ENCODE results near the gene MEX3B.

The MEX3B gene

DNA sequence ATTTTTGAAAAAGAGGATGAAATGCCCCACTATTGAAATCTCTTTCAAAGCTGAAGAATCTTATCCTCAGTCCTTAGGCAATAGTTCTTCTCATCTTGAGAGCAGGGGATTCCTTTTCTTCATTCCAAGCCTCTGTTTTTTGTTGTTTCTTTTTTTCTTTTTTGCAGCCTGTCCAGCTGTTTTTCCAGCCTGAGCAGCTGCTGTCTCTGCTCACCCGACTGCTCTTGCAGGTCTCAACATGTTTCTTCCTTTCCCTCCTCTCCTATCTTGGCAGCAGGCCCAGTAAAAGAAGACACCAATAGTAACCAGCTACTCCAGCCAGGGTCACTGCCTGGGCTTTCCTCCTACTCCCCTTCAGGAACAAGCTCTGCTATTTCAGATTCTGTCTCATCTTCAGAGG, 23.8 kb downstream of the MEX3B start (continued):
- TF ChIP-seq ZNF621 (tag by site-specific recombination; IDR thresholded peaks at IDR 0.05) (no peak), ZNF239 (tag by site-specific recombination; IDR thresholded peaks at IDR 0.05) (no peak), ZNF600 (tag by site-specific recombination; IDR thresholded peaks at IDR 0.05) (peak; percentile 88), MEIS1 (CRISPR knock-in tag; IDR thresholded peaks at IDR 0.05; ENCODE audit: borderline replicate concordance) (no peak), ZNF324 (tag by site-specific recombination; IDR thresholded peaks at IDR 0.05) (no peak), ZNF23 (tag by site-specific recombination; IDR thresholded peaks at IDR 0.05; ENCODE audit: borderline replicate concordance) (no peak), ZNF175 (tag by site-specific recombination; IDR thresholded peaks at IDR 0.05) (no peak), ZNF571 (tag by site-specific recombination; IDR thresholded peaks at IDR 0.05) (no peak), ZNF37A (tag by site-specific recombination; IDR thresholded peaks at IDR 0.05) (no peak), FEZF1 (tag by site-specific recombination; IDR thresholded peaks at IDR 0.05) (peak; percentile 58), BCL11B (tag by site-specific recombination; IDR thresholded peaks at IDR 0.05; ENCODE audit: low read depth) (no peak), KLF8 (tag by site-specific recombination; IDR thresholded peaks at IDR 0.05) (peak; percentile 28; the same call in 1 of the 2 replicates), ZNF404 (tag by site-specific recombination; IDR thresholded peaks at IDR 0.05) (no peak), ZNF544 (tag by site-specific recombination; IDR thresholded peaks at IDR 0.05) (no peak), RBAK (tag by site-specific recombination; IDR thresholded peaks at IDR 0.05) (no peak), ZNF514 (tag by site-specific recombination; IDR thresholded peaks at IDR 0.05) (no peak), ZNF76 (tag by site-specific recombination; IDR thresholded peaks at IDR 0.05; ENCODE audit: borderline replicate concordance, low read depth) (no peak), ZNF302 (tag by site-specific recombination; IDR thresholded peaks at IDR 0.05; ENCODE audit: low read depth) (no peak), KLF10 (tag by site-specific recombination; IDR thresholded peaks at IDR 0.05) (no peak), ZNF394 (tag by site-specific recombination; IDR thresholded peaks at IDR 0.05; ENCODE audit: borderline replicate concordance) (peak; percentile 99), ZBTB1 (tag by site-specific recombination; IDR thresholded peaks at IDR 0.05) (no peak), ZNF555 (tag by site-specific recombination; conservative IDR thresholded peaks at IDR 0.05) (no peak), ZXDB (tag by site-specific recombination; IDR thresholded peaks at IDR 0.05) (no peak), ZNF311 (tag by site-specific recombination; IDR thresholded peaks at IDR 0.05; ENCODE audit: borderline replicate concordance) (no peak), ZNF658 (tag by site-specific recombination; IDR thresholded peaks at IDR 0.05) (no peak)
- TF ChIP-seq, protein P1, sequence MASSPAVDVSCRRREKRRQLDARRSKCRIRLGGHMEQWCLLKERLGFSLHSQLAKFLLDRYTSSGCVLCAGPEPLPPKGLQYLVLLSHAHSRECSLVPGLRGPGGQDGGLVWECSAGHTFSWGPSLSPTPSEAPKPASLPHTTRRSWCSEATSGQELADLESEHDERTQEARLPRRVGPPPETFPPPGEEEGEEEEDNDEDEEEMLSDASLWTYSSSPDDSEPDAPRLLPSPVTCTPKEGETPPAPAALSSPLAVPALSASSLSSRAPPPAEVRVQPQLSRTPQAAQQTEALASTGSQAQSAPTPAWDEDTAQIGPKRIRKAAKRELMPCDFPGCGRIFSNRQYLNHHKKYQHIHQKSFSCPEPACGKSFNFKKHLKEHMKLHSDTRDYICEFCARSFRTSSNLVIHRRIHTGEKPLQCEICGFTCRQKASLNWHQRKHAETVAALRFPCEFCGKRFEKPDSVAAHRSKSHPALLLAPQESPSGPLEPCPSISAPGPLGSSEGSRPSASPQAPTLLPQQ (tag by site-specific recombination; IDR thresholded peaks at IDR 0.05): peak; percentile 48; the same call in 1 of the 2 replicates
- TF ChIP-seq, protein P2, sequence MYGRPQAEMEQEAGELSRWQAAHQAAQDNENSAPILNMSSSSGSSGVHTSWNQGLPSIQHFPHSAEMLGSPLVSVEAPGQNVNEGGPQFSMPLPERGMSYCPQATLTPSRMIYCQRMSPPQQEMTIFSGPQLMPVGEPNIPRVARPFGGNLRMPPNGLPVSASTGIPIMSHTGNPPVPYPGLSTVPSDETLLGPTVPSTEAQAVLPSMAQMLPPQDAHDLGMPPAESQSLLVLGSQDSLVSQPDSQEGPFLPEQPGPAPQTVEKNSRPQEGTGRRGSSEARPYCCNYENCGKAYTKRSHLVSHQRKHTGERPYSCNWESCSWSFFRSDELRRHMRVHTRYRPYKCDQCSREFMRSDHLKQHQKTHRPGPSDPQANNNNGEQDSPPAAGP (tag by site-specific recombination; IDR thresholded peaks at IDR 0.05): no peak
- TF ChIP-seq, protein P3, sequence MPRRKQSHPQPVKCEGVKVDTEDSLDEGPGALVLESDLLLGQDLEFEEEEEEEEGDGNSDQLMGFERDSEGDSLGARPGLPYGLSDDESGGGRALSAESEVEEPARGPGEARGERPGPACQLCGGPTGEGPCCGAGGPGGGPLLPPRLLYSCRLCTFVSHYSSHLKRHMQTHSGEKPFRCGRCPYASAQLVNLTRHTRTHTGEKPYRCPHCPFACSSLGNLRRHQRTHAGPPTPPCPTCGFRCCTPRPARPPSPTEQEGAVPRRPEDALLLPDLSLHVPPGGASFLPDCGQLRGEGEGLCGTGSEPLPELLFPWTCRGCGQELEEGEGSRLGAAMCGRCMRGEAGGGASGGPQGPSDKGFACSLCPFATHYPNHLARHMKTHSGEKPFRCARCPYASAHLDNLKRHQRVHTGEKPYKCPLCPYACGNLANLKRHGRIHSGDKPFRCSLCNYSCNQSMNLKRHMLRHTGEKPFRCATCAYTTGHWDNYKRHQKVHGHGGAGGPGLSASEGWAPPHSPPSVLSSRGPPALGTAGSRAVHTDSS (tag by site-specific recombination; IDR thresholded peaks at IDR 0.05): no peak
- TF ChIP-seq, protein P4, sequence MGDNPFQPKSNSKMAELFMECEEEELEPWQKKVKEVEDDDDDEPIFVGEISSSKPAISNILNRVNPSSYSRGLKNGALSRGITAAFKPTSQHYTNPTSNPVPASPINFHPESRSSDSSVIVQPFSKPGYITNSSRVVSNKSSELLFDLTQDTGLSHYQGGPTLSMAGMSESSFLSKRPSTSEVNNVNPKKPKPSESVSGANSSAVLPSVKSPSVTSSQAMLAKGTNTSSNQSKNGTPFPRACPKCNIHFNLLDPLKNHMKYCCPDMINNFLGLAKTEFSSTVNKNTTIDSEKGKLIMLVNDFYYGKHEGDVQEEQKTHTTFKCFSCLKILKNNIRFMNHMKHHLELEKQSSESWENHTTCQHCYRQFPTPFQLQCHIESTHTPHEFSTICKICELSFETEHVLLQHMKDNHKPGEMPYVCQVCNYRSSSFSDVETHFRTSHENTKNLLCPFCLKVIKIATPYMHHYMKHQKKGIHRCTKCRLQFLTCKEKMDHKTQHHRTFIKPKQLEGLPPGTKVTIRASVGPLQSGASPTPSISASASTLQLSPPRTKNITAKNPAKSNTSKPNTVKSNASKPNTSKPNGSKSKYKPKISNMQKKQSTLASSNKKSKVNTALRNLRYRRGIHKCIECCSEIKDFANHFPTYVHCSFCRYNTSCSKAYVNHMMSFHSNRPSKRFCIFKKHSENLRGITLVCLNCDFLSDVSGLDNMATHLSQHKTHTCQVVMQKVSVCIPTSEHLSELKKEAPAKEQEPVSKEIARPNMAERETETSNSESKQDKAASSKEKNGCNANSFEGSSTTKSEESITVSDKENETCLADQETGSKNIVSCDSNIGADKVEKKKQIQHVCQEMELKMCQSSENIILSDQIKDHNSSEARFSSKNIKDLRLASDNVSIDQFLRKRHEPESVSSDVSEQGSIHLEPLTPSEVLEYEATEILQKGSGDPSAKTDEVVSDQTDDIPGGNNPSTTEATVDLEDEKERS (tag by site-specific recombination; IDR thresholded peaks at IDR 0.05): no peak
- TF ChIP-seq, protein P5, sequence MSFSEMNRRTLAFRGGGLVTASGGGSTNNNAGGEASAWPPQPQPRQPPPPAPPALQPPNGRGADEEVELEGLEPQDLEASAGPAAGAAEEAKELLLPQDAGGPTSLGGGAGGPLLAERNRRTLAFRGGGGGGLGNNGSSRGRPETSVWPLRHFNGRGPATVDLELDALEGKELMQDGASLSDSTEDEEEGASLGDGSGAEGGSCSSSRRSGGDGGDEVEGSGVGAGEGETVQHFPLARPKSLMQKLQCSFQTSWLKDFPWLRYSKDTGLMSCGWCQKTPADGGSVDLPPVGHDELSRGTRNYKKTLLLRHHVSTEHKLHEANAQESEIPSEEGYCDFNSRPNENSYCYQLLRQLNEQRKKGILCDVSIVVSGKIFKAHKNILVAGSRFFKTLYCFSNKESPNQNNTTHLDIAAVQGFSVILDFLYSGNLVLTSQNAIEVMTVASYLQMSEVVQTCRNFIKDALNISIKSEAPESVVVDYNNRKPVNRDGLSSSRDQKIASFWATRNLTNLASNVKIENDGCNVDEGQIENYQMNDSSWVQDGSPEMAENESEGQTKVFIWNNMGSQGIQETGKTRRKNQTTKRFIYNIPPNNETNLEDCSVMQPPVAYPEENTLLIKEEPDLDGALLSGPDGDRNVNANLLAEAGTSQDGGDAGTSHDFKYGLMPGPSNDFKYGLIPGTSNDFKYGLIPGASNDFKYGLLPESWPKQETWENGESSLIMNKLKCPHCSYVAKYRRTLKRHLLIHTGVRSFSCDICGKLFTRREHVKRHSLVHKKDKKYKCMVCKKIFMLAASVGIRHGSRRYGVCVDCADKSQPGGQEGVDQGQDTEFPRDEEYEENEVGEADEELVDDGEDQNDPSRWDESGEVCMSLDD (tag by site-specific recombination; IDR thresholded peaks at IDR 0.05): no peak

All from HEK293 (cell line).